GM23248 (cell line): ENCODE data around the gene EPX. TPM values are rescaled to one million over a fixed set of nuclear protein-coding genes. Genes with fewer than 3 reads are reported as not detected.

Experiments used
- DNase-seq: peaks from one replicate; pipeline ENCODE4 v3.0.0-alpha.2; 2015
- H2AFZ ChIP-seq: fragments of 200-600 bp; sonication (generic); 2 replicates; pipeline ENCODE4 v1.6.1; 2016; ENCODE audit warnings: antibody characterized with exemption
- H3F3A ChIP-seq: fragments of 200-600 bp; sonication (generic); 2 replicates; pipeline ENCODE4 v1.6.1; 2016; ENCODE audit warnings: mild to moderate bottlenecking, antibody characterized with exemption, mixed run types; ENCODE audit not compliant: insufficient read depth
- H3K27ac ChIP-seq: fragments of 200-600 bp; sonication (generic); 2 replicates; pipeline ENCODE4 v1.5.1; 2016; ENCODE audit warnings: mild to moderate bottlenecking
- H3K27me3 ChIP-seq: fragments of 200-600 bp; sonication (generic); replicated peaks from 2 replicates; pipeline ENCODE4 v1.6.1; 2016; ENCODE audit warnings: mild to moderate bottlenecking; ENCODE audit not compliant: insufficient read depth
- H3K36me3 ChIP-seq: fragments of 200-600 bp; sonication (generic); 2 replicates; pipeline ENCODE4 v1.6.1; 2016; ENCODE audit warnings: low read depth, mild to moderate bottlenecking
- H3K4me1 ChIP-seq: fragments of 200-600 bp; sonication (generic); 2 replicates; pipeline ENCODE4 v1.6.1; 2016; ENCODE audit warnings: mild to moderate bottlenecking; ENCODE audit not compliant: insufficient read depth
- H3K4me2 ChIP-seq: fragments of 200-600 bp; sonication (generic); one replicate; pipeline ENCODE4 v1.6.1; 2016; ENCODE audit warnings: mild to moderate bottlenecking; ENCODE audit not compliant: unreplicated experiment
- H3K4me3 ChIP-seq: fragments of 200-600 bp; sonication (generic); 2 replicates; pipeline ENCODE4 v1.5.1; 2016; ENCODE audit warnings: mild to moderate bottlenecking
- H3K79me2 ChIP-seq: fragments of 200-600 bp; sonication (generic); 2 replicates; pipeline ENCODE4 v1.6.1; 2016; ENCODE audit warnings: mild to moderate bottlenecking; ENCODE audit not compliant: insufficient read depth
- H3K9ac ChIP-seq: fragments of 200-600 bp; sonication (generic); 2 replicates; pipeline ENCODE4 v1.6.1; 2016; ENCODE audit warnings: mild to moderate bottlenecking
- H3K9me2 ChIP-seq: fragments of 200-600 bp; sonication (generic); 2 replicates; pipeline ENCODE4 v1.6.1; 2016; ENCODE audit warnings: mixed run types, mild to moderate bottlenecking, moderate library complexity; ENCODE audit not compliant: insufficient read depth
- H3K9me3 ChIP-seq: fragments of 200-600 bp; sonication (generic); one replicate; pipeline ENCODE4 v1.6.1; 2017; ENCODE audit warnings: low read depth
- H4K20me1 ChIP-seq: fragments of 200-600 bp; sonication (generic); 2 replicates; pipeline ENCODE4 v1.6.0; 2016; ENCODE audit not compliant: insufficient read depth
- EZH2 ChIP-seq: fragments of 200-600 bp; sonication (generic); IDR thresholded peaks from 2 replicates; pipeline ENCODE4 v1.6.1; 2018; ENCODE audit warnings: antibody characterized with exemption, mild to moderate bottlenecking; ENCODE audit not compliant: insufficient read depth, poor library complexity, severe bottlenecking
- EZH2phosphoT487 ChIP-seq: fragments of 200-600 bp; sonication (generic); IDR thresholded peaks from 2 replicates; pipeline ENCODE4 v1.6.1; 2018; ENCODE audit warnings: antibody characterized with exemption, moderate library complexity, mild to moderate bottlenecking, low read depth; ENCODE audit not compliant: insufficient read depth
- WGBS, 2 experiments: methylation state at CpG; one replicate each; pipeline ENCODE4 v1.1.6; 2015 to 2017; ENCODE audit warnings: low lambda C conversion rate in 2 of 2, low coverage in 1 of 2; ENCODE audit errors: missing lambda C conversion rate in 2 of 2; 5-methylcytosine and 5-hydroxymethylcytosine counted together
- in situ Hi-C: fragments of 300-500 bp; cut with MboI; formaldehyde crosslinking; loops from 2 replicates; pipeline ENCODE4 v1.15.0; 2020
- polyA plus RNA-seq: library from polyadenylated mRNA; unstranded; fragments of >200 nt; fragmentation: Nextera tagmentation; extraction: Ambion mirVana; gene quantifications from 2 replicates; pipeline ENCODE4 v1.2.1, GENCODE V29; 2016
- total RNA-seq: library from RNA; depleted of rRNA; stranded (reverse); fragments of >200 nt; shearing (Covaris generic); gene quantifications from 2 replicates; pipeline ENCODE4 v1.2.3, GENCODE V29; 2014

The EPX gene
- total and polyA plus RNA-seq, 2 experiments from 2014 or later, result not detected

DNA sequence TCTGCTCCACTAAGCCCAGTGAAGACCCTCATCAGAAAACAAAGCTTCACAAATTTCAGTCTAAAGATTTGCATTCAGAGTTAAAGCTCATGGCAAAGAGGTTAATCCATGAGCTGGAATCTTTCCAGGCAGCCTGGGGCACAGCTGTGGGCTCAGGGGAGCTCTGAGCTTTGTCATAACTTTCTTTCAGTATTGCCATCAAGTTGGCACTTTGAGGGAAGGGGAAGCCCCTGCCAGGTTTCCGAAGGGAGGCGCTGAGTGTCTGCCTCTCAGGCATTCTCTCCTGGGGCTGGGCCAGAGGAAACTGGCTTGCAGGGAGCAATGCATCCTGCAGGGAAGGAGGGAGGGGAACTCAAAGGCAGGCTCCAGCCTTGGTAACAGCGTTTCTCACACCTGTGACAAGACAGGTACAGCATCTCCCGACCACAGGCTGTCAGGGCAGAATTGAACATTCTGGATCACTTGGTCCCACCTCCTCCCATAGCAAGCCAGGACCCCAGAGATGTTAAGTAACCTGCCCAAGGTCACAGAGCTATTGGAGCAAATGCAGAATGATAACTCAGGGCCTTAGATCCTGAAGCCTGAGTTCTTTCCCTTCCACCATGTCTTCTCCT, 49.8 kb downstream of the EPX start:
- H3K27ac ChIP-seq, result no peak overlapping the region
- 10% methylated on average over 4 of the region's 4 CpGs for WGBS, 2 experiments
- H3K9me2 ChIP-seq, result no peaks in the 10 kb centered on the region
- no peak for DNase-seq
- H3K27me3 ChIP-seq, result peaks cover 41% of the 10 kb centered on the region
- no peaks in the 10 kb centered on the region for H3K79me2 ChIP-seq
- no peak for TF ChIP-seq EZH2
- TF ChIP-seq EZH2phosphoT487, result no peak
- H3K4me3 ChIP-seq, result no peak overlapping the region
- H3K4me2 ChIP-seq, result no peak overlapping the region
- H3K36me3 ChIP-seq, result no peaks in the 10 kb centered on the region
- H3K4me1 ChIP-seq, result no peaks in the 10 kb centered on the region
- H4K20me1 ChIP-seq, result no peaks in the 10 kb centered on the region
- in situ Hi-C loops, result no loop called here
- no peak overlapping the region for H2AFZ ChIP-seq
- H3K9me3 ChIP-seq, result no peaks in the 10 kb centered on the region
- H3F3A ChIP-seq, result no peaks in the 10 kb centered on the region
- H3K9ac ChIP-seq, result no peak overlapping the region

DNA sequence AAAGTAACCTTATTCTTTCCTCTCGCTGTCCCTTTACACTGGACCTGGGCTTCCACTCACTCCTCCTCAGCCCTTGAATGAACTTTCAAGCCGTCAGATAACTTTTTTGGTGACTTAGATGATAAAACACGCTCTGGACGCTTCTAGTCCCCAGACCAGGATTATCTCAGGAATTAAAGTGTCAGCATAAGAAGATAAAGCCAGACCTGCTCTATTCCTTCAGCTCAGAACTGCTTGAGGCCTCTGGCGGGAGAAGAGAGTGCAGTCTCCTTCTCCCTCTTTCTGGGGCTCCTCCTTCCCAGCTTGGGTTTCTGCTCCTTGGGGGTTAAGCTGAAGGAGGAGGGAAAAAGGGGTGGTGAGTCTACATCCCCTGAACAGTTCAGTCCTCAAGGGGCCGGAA, 52.4 kb downstream of the EPX start:
- 54 to 61% methylated on average over 6 of the region's 6 CpGs for WGBS, 2 experiments

DNA sequence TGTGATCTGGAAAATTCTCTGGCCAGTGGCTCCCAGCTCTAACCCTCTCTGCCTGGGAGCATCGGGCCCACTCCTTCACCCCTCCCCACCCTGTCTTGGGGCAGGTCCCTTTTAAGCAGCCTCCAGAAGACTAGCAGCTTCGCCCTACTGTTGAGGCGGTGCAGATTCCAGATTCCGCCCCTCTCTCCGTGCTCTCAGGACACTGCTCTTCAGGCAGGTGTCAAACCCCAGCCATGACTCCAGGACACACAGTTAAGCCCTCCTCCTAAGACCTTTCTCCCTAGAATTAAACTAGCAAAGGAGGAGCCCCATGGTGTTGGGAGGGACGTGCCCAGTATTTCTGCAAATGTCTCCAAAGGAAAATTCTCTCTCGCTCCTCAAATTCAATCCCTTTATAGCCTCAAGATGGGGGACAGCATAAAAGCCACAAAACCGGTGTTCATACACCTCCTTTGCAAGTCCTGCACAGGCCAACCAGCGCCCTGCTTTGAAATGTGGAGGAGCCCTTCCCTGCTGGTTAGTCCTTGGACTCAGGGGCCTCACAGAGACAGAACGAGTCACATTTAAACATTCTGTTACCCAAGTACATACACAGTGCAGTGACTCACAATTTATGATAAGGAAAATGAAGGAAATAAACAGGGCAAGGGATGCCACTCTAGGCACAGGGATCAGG, 53.0 kb downstream of the EPX start:
- in situ Hi-C loops, result no loop called here
- 55 to 61% methylated on average over 10 of the region's 10 CpGs for WGBS, 2 experiments
- TF ChIP-seq EZH2 (no peak), EZH2phosphoT487 (no peak)
- no peaks in the 10 kb centered on the region for H3F3A ChIP-seq
- H3K4me3 ChIP-seq, result no peak overlapping the region
- no peaks in the 10 kb centered on the region for H3K9me3 ChIP-seq
- H3K27me3 ChIP-seq, result peaks cover 27% of the 10 kb centered on the region
- H3K9ac ChIP-seq, result no peak overlapping the region
- H3K4me2 ChIP-seq, result no peak overlapping the region
- H3K4me1 ChIP-seq, result no peaks in the 10 kb centered on the region
- peak; percentile 62 for DNase-seq
- H3K36me3 ChIP-seq, result no peaks in the 10 kb centered on the region
- no peak overlapping the region for H2AFZ ChIP-seq
- no peaks in the 10 kb centered on the region for H3K79me2 ChIP-seq
- no peaks in the 10 kb centered on the region for H4K20me1 ChIP-seq
- H3K9me2 ChIP-seq, result no peaks in the 10 kb centered on the region
- no peak overlapping the region for H3K27ac ChIP-seq

More for the DNA sequence above, 52.4 kb downstream of the EPX start:
- no peaks in the 10 kb centered on the region for H3K36me3 ChIP-seq
- no peaks in the 10 kb centered on the region for H4K20me1 ChIP-seq
- no peak overlapping the region for H2AFZ ChIP-seq
- H3K4me1 ChIP-seq, result no peaks in the 10 kb centered on the region
- H3K27me3 ChIP-seq, result peaks cover 29% of the 10 kb centered on the region
- DNase-seq, result no peak
- H3K27ac ChIP-seq, result no peak overlapping the region
- H3K4me3 ChIP-seq, result no peak overlapping the region
- H3K4me2 ChIP-seq, result no peak overlapping the region
- TF ChIP-seq EZH2phosphoT487, result no peak
- no peaks in the 10 kb centered on the region for H3K79me2 ChIP-seq
- no peak overlapping the region for H3K9ac ChIP-seq
- in situ Hi-C loops, result no loop called here
- H3K9me2 ChIP-seq, result no peaks in the 10 kb centered on the region
- no peaks in the 10 kb centered on the region for H3K9me3 ChIP-seq
- no peaks in the 10 kb centered on the region for H3F3A ChIP-seq

DNA sequence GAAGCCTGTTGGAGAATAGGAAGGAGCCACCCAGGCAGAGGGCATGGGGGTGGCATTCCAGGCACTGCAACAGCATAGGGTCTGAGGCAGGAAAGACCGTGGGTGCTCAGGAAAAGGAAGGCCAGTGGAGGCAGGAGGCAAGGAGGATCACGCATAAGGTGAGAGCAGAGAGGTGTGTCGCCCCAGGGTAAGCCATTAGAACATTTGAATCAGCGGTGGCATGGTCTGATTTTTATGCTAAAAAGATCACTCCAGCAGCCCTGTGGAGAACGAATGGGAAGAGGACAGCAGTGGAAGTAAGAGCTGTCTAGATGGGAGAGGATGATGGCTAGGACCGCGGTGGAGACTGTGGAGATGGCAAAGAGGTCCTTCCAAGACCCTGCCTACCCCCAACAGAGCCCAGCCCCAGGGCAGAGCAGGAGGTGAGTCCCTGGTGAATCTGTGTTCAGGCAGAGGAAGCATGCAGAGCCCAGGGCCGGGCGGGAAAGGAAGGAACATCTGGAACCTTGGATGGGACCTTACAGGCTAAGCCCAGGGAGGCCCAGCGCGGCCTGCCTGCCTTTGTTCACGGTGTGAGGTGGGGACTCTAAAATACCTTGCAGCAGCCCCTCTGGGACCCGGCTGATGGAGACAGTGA, 53.7 kb downstream of the EPX start:
- in situ Hi-C loops, result no loop called here
- Histone ChIP-seq H3K4me2 (no peak overlapping the region), H3K9me2 (no peaks in the 10 kb centered on the region), H3K27ac (no peak overlapping the region), H3K9ac (no peak overlapping the region), H4K20me1 (no peaks in the 10 kb centered on the region), H3K79me2 (no peaks in the 10 kb centered on the region), H3F3A (no peaks in the 10 kb centered on the region), H3K36me3 (no peaks in the 10 kb centered on the region), H3K4me1 (no peaks in the 10 kb centered on the region), H3K9me3 (no peaks in the 10 kb centered on the region), H3K27me3 (peaks cover 31% of the 10 kb centered on the region), H3K4me3 (no peak overlapping the region), H2AFZ (no peak overlapping the region)
- WGBS, 2 experiments, result 76 to 81% methylated on average over 13 of the region's 13 CpGs
- DNase-seq, result no peak
- TF ChIP-seq EZH2 (no peak), EZH2phosphoT487 (no peak)
